NCI-H2029 treated with DMSO at 0.1 percent for 48 hours (cell line): ENCODE measurements around the gene GRM4.
"Not testable (repeated sequence)": the region's sequence is repeated elsewhere in the genome, so short reads cannot be mapped to it uniquely, and the experiment has no call there.

Experiments used
- DNase-seq: peaks from one replicate; lab custom pipeline; 2025; lab: John Stamatoyannopoulos, UW

The GRM4 gene

GRCh38 chr6:34020807-34021553 is 124.9 kb downstream of the GRM4 start:
- no peak for DNase-seq

- DNase-seq, result no peak
Observed at GRCh38 chr6:34020278-34020677, 125.6 kb downstream of the GRM4 start.

- no peak for DNase-seq
Observed at GRCh38 chr6:34018961-34019606, 126.8 kb downstream of the GRM4 start.

- DNase-seq, result no peak
Observed at GRCh38 chr6:34018026-34018425, 127.9 kb downstream of the GRM4 start.

- no peak for DNase-seq
Observed at GRCh38 chr6:34017106-34017805, 128.6 kb downstream of the GRM4 start.

- not testable (repeated sequence) for DNase-seq
Observed at GRCh38 chr6:34016573-34016972, 129.3 kb downstream of the GRM4 start.

DNA sequence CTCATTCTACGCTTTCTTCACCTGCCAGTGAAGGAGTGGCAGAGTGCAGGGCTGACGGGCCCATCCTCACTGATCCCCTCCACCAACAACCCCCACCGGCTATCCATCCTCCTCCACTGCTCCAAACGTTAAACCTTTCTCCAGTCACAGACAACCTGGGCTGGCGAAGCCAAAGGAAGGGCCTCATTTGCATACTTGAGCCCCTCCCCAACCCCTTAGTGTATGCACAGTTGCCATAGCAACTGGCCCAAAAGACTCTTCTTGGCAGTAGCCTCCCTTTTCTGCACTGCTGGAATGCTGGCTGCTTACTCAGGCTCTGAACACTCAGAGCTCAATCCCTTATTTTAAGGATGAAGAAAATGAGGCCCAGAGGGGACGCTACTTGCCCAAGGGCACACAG is 130.3 kb downstream of the GRM4 start:
- no peak for DNase-seq

GRCh38 chr6:34011264-34011663 is 134.6 kb downstream of the GRM4 start:
- DNase-seq, result no peak

DNA sequence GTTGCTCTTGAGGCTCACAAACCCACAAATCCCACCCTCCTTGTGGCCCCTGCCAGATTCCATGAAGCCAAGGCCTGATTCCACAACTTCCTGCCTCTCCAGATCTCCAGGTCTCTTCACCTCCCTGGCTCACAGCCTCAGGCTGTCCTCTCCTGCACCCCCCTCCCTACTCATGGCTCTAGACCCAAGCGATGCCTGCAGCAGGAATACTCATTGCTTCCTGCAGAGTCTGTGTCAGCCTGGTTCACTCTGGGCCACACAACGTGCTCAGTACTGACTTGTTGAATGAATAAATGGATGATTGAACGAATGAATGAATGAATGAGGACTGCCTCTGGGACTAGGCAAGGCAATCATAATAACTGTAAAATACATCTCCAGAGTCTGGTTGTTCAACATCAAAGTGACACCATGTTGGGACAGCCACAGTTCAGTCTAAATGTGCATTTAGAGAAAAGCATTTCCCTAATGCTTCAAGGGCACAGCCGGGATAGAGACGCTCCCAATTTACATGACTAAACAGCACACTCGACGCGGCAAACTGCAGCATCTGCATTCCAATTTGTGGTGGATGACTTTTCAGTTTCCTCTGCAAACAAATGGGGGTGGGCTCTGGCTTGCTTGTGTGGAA is 139.9 kb downstream of the GRM4 start:
- DNase-seq, result peak; percentile 75

DNA sequence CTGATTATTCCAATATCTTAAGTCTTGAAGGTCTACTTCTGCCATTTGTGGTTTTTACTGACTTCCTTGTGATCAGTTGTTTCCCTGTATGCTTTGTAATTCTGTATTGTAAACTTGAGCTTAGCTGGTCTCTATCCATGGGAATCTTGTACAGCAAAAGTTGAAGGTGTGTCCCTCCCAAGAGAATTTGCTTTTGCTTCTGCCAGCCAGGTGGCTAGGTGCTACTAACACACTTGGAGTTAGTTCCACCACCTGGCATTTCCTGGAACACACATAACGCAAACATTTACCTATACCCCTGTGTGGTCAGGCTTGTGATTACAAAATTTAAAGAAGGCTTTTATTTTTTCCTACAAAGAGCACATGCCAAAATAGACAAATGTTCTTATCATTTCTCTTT is 141.2 kb downstream of the GRM4 start:
- DNase-seq, result peak; percentile 34

- DNase-seq, result no peak
Observed at GRCh38 chr6:34003962-34004361, 141.9 kb downstream of the GRM4 start.

DNA sequence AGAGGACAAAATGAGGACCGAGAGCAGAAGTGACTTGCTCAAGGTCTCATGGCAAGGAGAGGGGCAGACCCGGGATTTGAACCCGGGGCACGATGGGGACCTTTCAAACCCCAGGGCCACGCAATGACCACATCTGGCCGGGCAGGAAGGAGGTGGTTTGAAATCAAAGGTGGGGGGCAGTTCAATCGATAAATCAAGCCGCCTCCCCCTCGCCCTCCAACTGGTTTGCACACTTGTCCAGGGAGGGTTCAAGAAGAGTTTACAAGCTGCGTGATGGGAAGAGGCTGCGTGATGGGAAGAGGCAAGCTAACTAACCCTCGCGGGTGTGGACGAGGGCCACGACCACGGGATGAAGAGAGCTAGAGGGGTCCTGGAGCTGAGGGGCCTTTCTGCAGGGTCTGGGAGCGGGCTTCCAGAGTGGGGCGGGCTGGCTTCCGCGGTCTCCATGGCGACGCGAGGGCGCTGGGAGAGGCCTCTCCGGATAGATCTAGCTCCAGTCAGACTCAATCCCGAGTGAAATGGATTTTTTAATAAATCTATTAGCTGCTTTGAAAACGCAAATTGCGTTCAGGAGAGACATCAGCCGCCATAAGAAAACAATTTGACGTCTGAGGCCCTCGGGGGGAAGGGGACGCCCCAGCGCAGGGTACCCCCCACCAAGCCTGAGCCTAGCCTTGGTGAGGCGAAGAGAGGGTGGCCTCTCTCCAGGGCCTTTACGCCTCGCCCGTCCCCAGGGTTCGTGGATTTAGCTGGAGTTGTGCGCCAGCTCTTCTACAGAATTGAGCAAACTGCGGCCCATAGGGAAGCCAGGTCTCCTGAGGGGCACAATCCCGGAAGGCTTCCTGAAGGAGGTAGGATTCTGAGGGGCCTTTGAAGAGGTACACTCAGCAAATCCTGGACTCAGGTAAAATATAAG is 143.9 kb downstream of the GRM4 start:
- DNase-seq, result no peak

GRCh38 chr6:34000281-34000680 is 145.6 kb downstream of the GRM4 start:
- no peak for DNase-seq

- no peak for DNase-seq
Observed at GRCh38 chr6:33999567-33999966, 146.3 kb downstream of the GRM4 start.

GRCh38 chr6:33998660-33999059 is 147.2 kb downstream of the GRM4 start:
- DNase-seq, result no peak

DNA sequence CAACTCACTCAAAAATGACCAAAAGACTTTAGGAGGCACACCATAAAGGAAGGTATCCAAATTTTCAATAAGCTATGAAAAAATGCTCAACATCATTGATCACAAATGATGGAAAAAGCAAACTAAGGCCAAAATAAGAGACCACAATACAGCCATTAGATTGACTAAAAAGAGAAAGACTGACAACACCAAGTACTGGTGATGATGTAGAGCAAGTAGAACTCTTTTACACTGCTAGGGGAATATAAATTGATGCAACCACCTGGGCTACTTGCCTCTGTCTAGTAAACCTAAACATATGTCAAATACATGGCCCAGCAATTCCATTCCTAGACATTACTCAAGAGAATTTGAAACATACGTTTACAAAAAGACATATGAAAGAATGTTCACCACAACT is 148.6 kb downstream of the GRM4 start:
- no peak for DNase-seq

DNA sequence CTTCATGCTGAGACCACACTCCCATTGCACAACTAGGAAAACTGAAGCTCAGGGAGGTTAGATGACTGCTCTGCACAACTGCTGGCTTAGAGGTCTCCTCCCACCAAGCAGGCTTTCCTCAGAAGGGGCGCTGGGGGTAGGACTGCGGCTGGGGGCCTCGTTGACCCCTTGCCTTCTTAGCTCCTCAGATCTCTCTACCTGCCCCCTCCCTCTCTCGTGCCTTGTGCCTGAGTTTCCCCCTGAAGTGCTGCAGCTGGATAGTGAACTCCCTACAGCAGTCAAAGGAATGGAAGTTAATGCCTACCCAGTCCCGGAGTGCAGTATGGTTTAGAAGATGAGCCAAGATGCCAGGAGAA is 149.8 kb downstream of the GRM4 start:
- no peak for DNase-seq

GRCh38 chr6:33995309-33996119 is 150.4 kb downstream of the GRM4 start:
- DNase-seq, result no peak

DNA sequence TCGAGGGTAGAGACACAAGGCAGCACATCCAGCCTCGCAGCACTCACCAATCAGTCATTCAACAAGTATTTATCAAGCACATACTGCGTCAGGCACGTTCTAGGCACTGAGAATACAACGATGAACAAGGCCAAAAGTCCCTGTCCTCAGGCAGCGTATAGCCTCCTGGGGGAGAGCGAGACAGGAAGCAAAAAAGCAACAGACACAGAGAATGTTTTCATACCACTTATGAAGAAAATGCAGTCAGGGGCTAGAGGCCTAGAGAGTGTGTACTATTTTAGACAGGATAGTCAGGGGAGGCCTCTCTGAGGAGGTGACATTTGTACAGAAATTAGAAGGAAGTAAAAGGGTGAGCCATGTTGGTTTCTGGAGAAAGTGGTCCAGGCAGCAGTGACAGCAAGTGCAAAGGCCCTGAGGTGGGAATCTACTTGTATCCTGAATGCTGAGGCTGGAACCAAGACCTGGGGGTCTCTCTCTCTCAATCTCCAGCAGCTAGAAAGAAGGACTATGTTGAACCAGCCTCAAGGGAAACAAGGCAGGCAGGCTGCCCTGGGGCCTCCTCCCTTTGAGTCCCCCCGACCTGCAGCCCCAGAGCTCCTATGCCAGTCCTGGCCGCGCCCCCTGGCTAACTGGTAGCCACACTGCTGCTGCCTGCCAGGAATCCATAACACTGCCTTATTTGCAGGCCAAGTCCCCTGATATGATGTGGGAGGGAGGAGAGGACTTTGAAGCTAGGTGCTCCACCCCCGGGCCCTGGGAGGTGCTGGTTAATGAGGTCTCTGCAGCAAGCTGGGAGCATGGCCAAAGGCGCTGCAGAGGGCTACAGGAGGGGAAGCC is 151.2 kb downstream of the GRM4 start:
- DNase-seq, result peak; percentile 26
